Kidney (tissue), 14 donors: Measurements from ENCODE around the gene ALPG. TPM values are rescaled to one million over a fixed set of nuclear protein-coding genes. Genes with fewer than 3 reads are reported as not detected.

Experiments
- DNase-seq, 5 donors: peaks; one replicate each; pipeline ENCODE4 v3.0.0-alpha.2; 2013 to 2020
- FAIRE-seq: peaks from 2 replicates; lab custom pipeline; 2012; peaks lifted over from hg19 to GRCh38; lab: Jason Lieb, UNC
- H3K27ac ChIP-seq, 2 donors: one replicate each; pipeline ENCODE4 v1.7.0; 2013; ENCODE audit warnings: low read depth in 2 of 2, low read length in 2 of 2, inconsistent platforms in 1 of 2
- H3K27me3 ChIP-seq: one replicate; pipeline ENCODE4 v1.7.1; 2013; ENCODE audit warnings: low read length, inconsistent platforms; ENCODE audit not compliant: control insufficient read depth, insufficient read depth
- H3K36me3 ChIP-seq, 3 donors: one replicate each; pipeline versions ENCODE4 v1.7.0 to v1.7.1; 2013; ENCODE audit warnings: low read length in 3 of 3, control low read depth in 1 of 3, inconsistent platforms in 1 of 3; ENCODE audit not compliant: insufficient read depth in 3 of 3, control insufficient read depth in 2 of 3
- H3K4me1 ChIP-seq, 3 donors: one replicate each; pipeline versions ENCODE4 v1.7.0 to v1.7.1; 2013; ENCODE audit warnings: low read length in 3 of 3, inconsistent platforms in 1 of 3, low read depth in 1 of 3; ENCODE audit not compliant: control insufficient read depth in 2 of 3, insufficient read depth in 2 of 3
- H3K4me3 ChIP-seq, 3 donors: one replicate each; pipeline versions ENCODE4 v1.7.0 to v1.8.1; 2013; ENCODE audit warnings: low read length in 3 of 3, control low read depth in 1 of 3, inconsistent platforms in 1 of 3
- H3K9ac ChIP-seq, 3 donors: one replicate each; pipeline versions ENCODE4 v1.7.0 to v1.7.1; 2013; ENCODE audit warnings: low read length in 3 of 3, control low read depth in 1 of 3, inconsistent platforms in 1 of 3
- H3K9me3 ChIP-seq, 3 donors: one replicate each; pipeline versions ENCODE4 v1.7.0 to v1.7.1; 2013; ENCODE audit warnings: low read length in 3 of 3, control low read depth in 1 of 3, inconsistent platforms in 1 of 3; ENCODE audit not compliant: control insufficient read depth in 2 of 3, insufficient read depth in 1 of 3
- intact Hi-C: fragments of 100-400 bp; cut with DNase I; formaldehyde crosslinking; loops from one replicate; pipeline ENCODE4 v1.11.1; 2022
- polyA plus RNA-seq: library from polyadenylated mRNA; stranded (reverse); fragments of 350-450 nt; fragmentation: Illumina TruSeq; extraction: RNeasy Lipid Tissue Mini Kit (QIAGEN cat#74804); gene quantifications from one replicate; pipeline ENCODE4 v1.2.3, GENCODE V29; 2014; ENCODE audit warnings: low read depth, low replicate concordance; ENCODE audit not compliant: insufficient read depth
- total RNA-seq: library from RNA; stranded (reverse); fragmentation: NEBNext Ultra II Directional; extraction: Animal tissue kit (Norgen Biotek cat#: 25700); gene quantifications from one replicate; pipeline ENCODE4 v1.2.1, GENCODE V29; 2021
- TF ChIP-seq, protein P1 (sequence below): IDR thresholded peaks from 3 replicates; pipeline ENCODE4 v1.5.1; 2012; ENCODE audit warnings: mild to moderate bottlenecking, moderate library complexity, borderline replicate concordance; ENCODE audit not compliant: insufficient read depth; ENCODE audit errors: extremely low read depth
- donor health status: control.
- donor health status: control.
- donor health status: control.
- donor health status: control.
- donor health status: control.
- donor health status: DM: yes; HTN: yes; CAD: no.
- donor health status: Normal renal cell carcinoma (clear cell type).

ALPG gene
- total and polyA plus RNA-seq, 2 donors from 2014 or later: not detected

DNA sequence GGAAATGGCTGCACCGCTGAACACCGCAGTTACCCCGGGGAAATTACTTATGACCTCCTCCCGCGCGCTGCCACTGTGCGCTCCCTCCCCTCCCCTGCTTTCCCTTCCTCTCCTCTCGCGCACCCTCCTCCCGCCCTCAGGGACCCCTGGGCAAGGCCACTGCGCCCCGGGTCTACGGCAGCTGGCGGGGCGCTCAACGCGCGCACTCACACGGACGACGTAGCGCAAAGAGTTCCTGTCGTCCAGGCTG lies 20.2 kb upstream of the ALPG start:
- H3K36me3 ChIP-seq: no peaks in the 10 kb centered on the region
- no peak overlapping the region for H3K9ac ChIP-seq
- H3K9me3 ChIP-seq: no peaks in the 10 kb centered on the region
- H3K27me3 ChIP-seq: peaks cover 46% of the 10 kb centered on the region
- peaks cover 0 to 4% (median 0%) of the 10 kb centered on the region in 3 donors for H3K4me1 ChIP-seq
- FAIRE-seq (no peak), DNase-seq (no peak)
- intact Hi-C loops: no loop called here
- H3K27ac ChIP-seq: no peak overlapping the region
- TF ChIP-seq, protein P1, sequence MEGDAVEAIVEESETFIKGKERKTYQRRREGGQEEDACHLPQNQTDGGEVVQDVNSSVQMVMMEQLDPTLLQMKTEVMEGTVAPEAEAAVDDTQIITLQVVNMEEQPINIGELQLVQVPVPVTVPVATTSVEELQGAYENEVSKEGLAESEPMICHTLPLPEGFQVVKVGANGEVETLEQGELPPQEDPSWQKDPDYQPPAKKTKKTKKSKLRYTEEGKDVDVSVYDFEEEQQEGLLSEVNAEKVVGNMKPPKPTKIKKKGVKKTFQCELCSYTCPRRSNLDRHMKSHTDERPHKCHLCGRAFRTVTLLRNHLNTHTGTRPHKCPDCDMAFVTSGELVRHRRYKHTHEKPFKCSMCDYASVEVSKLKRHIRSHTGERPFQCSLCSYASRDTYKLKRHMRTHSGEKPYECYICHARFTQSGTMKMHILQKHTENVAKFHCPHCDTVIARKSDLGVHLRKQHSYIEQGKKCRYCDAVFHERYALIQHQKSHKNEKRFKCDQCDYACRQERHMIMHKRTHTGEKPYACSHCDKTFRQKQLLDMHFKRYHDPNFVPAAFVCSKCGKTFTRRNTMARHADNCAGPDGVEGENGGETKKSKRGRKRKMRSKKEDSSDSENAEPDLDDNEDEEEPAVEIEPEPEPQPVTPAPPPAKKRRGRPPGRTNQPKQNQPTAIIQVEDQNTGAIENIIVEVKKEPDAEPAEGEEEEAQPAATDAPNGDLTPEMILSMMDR: no peak
- no peak overlapping the region for H3K4me3 ChIP-seq

- DNase-seq: peak in 3 of 5 donors; percentile 31 to 51 (median 45)
These were observed 19.7 kb upstream of the ALPG start for GRCh38 chr2:232386740-232387450.

GRCh38 chr2:232387451-232388171 lies 19.0 kb upstream of the ALPG start:
- peaks cover 0 to 4% (median 0%) of the 10 kb centered on the region in 3 donors for H3K4me1 ChIP-seq
- no peaks in the 10 kb centered on the region for H3K9me3 ChIP-seq
- H3K4me3 ChIP-seq: no peak overlapping the region
- H3K27ac ChIP-seq: no peak overlapping the region
- FAIRE-seq (no peak), DNase-seq (peak in 1 of 5 donors; percentile 18)
- intact Hi-C loops: no loop called here
- no peaks in the 10 kb centered on the region for H3K36me3 ChIP-seq
- TF ChIP-seq, protein P1: no peak
- H3K9ac ChIP-seq: no peak overlapping the region
- peaks cover 43% of the 10 kb centered on the region for H3K27me3 ChIP-seq

More at GRCh38 chr2:232386740-232387450, 19.7 kb upstream of the ALPG start:
- H3K36me3 ChIP-seq: no peaks in the 10 kb centered on the region
- FAIRE-seq: no peak
- H3K9ac ChIP-seq: no peak overlapping the region
- intact Hi-C loops: no loop called here
- TF ChIP-seq, protein P1: no peak
- H3K27me3 ChIP-seq: peaks cover 43% of the 10 kb centered on the region
- H3K9me3 ChIP-seq: no peaks in the 10 kb centered on the region
- peaks cover 0 to 4% (median 0%) of the 10 kb centered on the region in 3 donors for H3K4me1 ChIP-seq
- H3K27ac ChIP-seq: no peak overlapping the region
- H3K4me3 ChIP-seq: no peak overlapping the region
